D341Med (cell line): ENCODE data around the gene C11orf91.
"Not testable (repeated sequence)": the region's sequence is repeated elsewhere in the genome, so short reads cannot be mapped to it uniquely, and the experiment has no call there.

Experiments
- DNase-seq: peaks from one replicate; pipeline ENCODE4 v3.0.0; 2012; ENCODE audit warnings: low spot score

The C11orf91 gene

DNA sequence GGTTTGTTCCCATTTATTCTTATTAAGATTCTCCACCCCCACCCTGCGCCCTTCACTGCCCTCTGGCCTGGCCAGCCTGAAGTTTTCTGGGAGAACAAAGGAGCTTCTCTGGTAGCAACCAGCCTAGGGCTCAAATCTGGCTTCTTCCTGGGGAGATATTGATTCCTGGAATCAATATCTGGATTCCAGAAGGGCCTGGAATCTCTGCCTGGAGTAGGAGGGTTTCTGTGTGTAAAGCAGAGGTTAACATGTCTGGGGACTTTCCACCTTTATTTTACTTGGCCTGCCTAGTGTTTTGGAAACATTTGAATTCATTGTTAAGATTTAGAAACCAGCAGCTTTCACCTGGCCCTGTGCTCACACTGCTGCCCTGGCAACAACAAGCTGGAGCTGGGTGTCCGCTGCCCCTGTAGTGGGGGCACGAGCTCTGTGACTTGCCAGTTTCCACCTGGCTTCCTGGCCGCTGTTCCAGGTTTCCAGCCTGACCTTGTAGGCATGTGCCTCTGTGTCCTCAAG lies 5.5 kb downstream of the C11orf91 start:
- DNase-seq: no peak

DNA sequence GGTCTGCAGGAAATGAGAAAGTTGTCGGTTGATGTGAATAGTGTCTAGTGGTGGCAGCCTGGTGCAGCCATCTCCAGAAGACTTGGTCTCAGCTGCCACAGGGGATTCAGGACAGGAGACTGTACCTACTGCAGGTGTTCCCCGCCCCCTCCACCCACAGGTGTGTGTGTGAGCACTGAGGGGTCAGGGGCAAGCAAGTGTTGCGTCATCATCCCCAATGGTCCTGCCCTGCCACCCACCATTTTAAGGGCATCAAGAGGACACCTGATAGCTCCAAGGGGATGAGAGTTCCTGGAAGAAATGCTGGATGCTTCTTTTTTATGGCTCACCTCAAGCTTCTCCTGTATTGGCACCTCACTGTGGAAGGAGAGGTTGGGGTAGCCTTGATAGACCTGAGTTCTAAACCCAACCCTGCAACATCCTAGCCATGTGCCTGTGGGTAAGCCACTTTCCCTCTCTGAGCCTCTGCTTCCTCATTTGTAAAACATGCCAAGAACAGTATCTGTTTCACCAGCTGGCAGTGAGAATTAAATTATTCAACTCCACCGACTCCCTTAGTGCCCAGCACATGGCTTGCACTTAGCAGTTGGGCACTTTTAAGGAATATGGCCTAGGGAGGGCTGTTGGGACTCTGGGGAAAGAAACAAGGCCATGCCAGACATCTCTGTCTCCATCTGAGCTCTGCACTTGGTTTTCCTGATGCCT lies 6.1 kb downstream of the C11orf91 start:
- no peak for DNase-seq

DNA sequence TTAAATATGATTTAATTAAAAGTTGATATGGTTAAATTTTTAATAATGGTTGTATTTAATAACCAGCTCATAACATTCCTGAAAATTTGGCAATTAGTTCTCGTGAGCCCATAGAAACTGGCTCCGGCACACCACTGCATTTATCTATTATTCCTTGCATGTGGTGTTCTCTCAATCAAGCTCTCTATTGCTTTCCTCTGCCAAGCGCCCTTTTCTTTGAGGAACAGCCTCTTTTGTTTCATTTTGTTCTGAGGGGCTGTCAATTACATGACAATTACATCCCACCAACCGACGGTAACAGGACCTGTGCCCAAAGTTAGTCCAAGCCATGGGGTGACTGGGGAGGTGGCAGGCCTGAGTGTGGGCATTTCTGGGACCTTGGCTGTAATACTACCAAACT lies 8.1 kb downstream of the C11orf91 start:
- DNase-seq: no peak

DNA sequence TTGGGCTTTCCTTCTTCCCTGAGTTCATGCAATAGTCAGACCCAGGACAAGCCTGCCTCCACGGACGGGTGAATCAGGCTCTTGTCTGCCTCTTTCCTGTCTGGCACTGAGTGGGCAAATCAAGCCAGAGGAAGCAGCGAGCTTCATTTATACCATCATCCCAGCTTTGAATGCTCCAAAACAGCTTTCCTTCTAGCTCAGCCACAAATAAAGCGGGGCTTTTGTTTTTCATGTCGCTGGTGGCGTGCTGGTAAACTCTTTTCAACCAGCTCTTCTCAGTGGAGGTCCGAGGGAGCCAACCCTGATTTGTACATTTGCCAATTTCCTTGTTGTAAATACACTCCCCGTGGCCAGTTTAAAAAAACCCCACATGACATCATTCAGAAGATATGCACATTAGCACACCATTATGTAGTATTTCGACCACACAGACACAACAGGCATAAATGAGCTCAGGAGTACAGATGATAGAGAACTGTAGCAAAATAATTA lies 8.6 kb downstream of the C11orf91 start:
- DNase-seq: no peak

DNA sequence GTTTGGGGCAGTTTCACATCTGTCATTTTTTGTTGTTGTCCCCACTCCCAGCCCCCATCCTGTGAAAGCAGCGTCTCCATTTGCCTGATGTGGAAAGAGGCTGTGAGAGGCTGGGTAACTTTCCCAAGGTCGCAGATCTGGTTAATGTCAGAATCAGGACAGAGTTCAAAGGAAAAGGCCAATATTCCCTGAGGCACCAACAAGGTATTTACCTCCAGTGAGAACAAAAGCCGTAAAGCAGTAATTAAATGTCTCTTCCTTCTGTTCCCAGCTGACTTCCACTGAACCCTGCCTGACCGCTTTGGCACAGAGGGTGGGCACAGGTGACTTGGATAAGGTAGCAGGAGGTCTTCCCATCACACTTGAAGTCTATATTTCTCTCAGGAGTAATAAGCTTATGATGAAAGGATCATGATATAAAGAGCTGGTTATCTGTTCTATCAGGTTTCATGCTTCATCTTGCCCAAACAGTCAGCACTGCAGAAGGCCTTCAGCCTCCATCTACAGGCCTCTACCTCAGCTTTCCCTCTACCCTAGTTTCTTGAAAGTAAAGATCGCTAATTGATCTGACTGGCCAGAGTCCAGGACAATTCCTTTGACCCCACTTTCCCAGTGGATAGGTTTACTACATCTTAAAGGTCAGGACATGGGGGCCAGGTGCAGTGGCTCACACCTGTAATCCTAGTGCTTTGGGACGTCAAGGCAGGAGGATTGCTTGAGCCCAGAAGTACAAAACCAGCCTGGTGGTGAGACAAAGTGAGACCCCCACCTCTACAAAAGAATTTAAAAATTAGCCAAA lies 9.4 kb downstream of the C11orf91 start:
- no peak for DNase-seq

DNA sequence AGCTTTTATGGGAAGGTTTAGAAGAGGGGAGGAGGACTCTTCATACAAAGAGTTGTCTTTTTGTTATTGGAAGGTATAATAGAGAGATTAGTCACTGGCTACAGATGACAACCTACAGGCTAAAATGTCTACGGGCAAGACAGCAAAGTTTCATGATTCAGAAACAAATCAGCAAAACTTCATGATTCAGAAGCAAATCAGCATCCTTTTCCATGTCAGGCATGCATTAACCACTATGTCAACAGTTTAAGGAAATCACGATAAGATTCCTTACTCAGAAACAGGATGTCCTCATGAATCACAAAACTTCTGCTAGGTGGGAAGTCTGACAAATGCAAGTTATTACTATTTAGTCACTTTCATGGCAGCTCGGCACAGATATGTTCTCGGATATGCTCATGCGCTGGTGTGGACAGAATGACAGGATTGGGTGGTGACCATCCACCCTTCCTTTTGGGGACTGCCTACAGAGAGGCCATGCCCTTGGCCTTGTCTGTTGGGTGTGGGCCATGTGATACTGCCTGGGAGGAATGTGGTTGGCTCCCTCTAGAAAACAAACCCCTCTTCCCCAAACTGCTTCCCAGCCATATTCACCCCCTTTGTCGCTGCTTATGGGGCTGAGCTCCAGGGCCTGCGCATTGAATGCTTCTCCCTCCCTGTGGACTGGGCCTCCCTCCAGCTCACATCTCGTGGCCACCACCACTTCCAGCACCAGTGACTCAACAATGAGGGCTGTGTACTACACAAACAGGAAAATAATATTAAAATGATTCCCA lies 10.1 kb downstream of the C11orf91 start:
- DNase-seq: no peak

DNA sequence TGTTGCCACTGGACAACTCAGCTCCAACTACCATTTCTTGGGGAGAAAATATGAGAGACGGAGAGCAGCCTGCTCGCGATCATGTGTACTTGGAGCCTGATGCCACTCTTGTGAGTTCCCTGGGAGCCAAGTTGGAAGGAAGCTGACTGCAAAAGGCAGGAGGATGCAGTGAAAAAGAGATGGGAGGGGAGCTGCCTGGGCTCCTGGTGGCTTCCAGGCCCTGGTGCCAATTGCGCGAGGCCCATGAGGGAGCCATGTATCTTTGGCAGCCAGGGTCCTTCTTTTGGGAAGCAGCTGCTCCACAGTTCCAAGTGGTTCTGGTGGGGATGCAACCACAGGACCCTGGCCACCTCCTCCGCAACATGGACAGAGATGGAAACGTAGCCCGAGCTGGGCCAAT lies 11.1 kb downstream of the C11orf91 start:
- DNase-seq: no peak

DNA sequence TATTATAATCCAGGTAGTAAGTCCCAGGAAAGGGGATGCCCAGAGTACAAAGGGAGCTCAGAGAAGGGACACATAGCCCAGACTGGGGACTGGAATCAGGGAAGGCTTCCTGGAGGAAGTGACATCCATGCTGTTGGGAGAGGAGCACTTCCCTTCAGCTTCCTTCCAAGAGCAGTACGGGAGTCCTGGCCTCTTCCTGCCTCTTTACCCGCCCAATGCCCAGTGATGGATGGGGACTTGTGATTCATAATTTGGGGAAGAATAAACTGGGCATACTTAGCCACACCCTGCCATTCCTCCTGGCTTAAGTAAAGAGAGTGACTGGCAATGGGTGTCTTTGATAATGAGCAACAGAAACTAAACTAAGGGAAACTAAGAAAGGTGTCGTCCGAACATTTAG lies 11.5 kb downstream of the C11orf91 start:
- no peak for DNase-seq

DNA sequence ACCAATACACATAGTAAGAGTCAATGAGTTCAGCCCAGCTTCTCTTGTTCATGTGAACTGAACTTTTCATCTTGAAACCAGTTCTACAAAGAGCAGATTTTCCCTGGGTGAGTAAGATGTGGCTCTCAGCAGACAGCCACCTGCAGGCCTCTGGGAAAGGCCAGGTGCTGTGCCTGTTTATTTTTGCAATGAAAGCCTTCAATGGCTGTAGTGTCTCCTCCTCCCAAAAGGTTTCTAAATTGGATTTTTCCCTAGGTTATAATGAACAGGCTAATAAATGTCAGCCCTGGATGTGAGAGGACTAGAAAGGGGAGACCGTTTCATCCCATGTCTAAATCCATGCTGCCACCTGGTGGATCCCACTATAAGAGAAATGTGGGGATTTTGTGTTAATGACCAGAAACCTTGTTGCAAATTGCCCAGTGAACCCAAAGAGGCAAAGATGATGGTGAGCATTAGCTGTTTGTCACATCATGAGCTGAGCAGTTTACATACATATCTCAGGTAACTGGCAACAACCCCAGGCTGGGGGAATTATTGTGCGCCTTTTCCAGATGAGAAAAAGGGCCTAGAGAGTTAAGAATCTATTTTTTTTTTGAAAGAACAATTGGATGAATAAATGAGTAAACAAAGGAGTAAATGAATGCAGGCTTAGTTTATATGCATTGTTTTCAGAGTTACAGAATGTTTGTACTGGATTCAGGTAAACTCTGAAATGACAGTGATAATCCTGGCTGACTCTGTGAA lies 12.7 kb downstream of the C11orf91 start:
- DNase-seq: peak; percentile 68

DNA sequence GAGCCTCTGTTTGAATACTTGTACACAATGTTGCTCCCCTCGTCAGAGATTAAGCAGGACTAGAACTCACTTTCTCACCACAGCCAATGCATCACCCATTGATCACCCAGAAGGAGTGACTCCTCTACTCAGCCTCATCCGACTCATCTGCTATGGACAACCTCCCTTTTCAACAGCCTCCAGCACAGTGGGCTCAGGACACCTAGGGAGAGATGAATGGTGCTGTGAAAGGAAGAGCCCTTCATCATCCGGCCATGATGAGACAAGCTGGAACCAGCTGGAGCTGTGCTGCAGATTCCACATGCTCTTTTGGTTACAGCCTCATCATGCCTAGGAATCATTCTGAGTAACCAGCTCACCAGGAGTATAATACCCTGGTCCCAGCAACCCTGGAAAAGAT lies 15.5 kb downstream of the C11orf91 start:
- no peak for DNase-seq

DNA sequence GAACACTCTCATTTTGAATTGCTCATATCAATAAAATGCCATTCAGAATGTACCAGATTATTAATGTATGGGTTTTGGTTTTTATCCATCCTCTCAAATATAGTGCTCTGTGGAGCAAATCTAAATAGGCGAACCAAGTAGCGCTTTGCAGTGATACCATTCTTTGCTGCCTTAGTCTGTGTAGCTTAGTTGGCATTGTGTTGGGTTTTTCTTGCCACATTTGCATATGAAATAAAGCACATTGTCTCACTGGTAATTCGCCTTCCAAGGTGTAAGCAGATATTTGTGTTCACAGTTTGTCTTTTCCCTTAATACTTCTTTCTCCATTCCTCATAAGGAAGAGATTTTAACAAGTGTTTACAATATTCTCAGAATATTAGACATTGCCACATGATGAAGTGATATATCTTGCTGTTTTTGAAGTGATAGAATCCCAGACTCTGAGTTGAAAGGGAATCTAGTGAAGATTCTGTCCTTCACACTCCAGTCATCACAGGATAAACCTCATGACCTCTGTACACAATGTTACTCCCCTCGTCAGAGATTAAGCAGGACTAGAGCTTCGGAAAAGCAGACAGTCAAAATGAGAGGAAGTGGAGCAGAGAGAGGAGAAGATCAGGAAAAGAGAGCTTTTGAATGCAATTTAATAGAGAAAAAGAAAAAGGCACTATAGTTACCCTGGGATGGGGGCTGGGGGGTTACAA lies 16.5 kb downstream of the C11orf91 start:
- no peak for DNase-seq

DNA sequence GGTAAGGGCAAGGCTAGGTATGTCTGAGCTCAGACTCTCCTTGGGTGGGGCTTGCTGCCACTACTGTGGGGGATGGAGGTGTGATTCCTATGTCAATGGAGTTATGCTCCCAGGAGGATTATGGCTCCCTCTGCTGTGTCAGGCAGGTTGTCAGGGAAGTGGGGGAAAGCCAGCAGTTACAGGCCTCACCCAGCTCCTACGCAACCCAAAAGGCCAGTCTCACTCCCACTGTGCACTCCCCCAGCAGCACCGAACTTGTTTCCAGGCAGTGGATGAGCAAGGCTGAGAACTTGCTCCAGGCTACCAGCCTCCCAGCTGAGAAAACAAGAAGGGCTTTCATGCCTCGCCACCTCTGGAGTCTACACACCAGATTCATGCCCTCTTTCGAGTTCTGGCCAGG lies 18.2 kb downstream of the C11orf91 start:
- DNase-seq: no peak

DNA sequence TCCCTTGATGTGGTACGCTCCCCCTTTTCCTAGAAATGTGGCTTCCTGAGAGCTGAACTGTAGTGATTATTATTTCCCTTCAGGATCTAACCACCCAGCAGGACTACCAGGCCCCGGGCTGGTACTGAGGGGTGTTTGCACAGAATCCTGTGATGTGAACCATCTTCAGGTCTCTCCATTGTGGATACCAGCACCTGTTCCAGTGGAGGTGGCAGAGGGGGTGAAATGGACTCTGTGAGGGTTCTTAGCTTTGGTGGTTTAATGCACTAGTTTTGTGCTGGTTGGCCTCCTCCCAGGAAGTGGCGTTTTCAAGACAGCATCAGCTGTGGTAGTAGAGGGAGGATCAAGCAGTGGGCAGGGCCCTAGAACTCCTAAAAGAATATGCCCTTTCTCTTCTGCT lies 18.6 kb downstream of the C11orf91 start:
- no peak for DNase-seq

DNA sequence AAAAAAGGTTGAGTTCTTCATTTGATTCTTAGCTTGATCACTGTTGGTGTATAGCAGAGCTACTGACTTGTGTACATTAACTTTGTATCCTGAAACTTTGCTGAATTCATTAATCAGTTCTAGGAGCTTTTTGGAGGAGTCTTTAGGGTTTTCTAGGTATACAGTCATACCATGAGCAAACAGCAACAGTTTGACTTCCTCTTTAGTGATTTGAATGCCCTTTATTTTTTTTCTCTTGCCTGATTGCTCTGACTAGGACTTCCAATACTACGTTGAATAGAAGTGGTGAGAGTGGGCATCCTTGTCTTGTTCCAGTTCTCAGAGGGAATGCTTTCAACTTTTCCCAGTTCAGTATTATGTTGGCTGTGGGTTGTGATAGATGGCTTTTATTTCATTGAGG lies 22.0 kb downstream of the C11orf91 start:
- DNase-seq: not testable (repeated sequence)

DNA sequence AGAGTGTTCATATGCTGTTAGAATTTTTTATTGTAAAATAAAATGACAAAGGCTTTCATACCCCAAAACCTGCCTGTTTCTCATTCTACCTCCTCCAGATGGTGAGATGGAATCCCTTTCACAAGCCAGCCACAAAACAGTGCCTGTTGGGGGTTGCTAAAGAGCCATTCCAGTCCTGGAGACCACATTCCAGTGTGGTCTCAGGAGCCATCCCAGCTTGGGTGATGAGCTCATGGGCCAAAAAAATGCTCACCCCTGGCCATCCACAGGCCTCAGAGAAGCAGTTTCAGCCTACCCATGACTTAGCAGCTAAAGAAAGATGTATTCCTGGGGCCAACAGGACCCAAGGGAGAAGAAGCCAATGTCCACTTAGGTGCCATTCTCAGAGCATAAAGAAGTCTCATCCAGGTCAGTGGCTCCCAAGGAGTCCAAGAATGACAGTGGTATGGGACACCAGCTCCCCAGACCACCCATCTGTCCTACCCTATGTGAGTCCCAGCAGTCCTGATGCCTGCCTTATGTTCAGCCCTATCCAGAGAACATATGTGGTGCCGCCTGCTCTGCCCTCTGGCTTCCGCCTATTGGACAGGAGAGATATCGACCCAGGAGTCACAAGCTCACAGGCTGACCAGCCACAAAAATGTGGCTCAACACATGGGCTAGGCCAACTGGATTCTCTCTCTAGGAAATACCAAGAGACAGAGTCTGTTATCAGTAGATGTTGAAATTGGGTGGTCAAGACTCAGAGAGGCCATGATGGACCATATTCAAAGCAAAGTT lies 26.4 kb downstream of the C11orf91 start:
- no peak for DNase-seq

DNA sequence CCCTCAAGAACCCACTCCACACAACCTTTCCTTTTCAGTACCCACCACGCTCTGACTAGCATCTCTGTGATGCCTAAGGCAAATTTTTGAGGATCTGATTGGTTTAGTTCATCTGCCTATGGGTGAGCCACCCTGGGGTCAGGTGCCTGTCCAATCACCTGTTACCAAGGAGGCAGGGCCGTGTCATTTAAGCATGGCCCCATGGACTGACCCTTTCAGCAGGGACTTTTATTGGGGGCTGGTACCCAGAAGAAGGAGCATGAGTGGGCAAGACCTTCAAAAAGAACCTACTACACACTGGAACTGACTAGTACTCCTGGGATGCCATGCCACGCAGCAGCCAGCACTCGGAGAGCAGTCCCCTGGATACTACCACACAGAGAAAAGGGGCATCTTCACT lies 28.4 kb downstream of the C11orf91 start:
- no peak for DNase-seq

DNA sequence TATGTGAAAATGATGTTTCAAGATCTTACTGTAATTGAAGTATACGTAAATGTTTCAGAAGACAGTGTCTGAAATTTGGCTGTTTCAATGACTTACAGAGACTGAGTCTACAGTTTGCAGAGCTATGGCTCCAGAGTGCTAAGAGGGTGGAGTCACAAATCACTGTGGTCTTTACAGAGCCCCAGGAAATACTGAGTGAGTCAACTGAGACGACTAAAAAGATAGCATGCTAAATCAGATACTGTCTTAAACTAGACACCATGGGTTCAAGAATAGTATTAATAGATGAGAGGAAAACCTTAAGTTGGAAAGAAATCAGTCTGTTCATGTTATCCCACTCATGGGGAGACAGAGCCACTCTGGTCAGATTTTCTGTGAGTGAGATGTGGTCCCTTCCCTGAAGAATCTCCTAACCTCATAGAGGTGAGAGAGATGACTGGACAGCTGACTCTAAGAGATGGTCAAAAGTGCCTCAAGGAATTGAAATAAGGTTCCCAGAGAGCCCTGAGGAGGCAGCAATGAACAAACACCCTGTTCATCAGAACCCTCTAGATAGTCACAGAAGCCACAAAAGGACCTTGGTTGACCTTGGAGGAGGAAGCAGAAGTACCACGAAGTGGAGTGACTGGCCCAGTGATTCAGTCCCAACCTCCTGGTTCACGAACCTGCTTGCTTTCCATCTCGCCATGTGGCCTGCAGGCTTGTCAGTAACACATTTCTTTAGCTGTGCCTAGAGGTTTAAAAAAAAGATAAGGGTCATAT lies 30.2 kb downstream of the C11orf91 start:
- DNase-seq: no peak

DNA sequence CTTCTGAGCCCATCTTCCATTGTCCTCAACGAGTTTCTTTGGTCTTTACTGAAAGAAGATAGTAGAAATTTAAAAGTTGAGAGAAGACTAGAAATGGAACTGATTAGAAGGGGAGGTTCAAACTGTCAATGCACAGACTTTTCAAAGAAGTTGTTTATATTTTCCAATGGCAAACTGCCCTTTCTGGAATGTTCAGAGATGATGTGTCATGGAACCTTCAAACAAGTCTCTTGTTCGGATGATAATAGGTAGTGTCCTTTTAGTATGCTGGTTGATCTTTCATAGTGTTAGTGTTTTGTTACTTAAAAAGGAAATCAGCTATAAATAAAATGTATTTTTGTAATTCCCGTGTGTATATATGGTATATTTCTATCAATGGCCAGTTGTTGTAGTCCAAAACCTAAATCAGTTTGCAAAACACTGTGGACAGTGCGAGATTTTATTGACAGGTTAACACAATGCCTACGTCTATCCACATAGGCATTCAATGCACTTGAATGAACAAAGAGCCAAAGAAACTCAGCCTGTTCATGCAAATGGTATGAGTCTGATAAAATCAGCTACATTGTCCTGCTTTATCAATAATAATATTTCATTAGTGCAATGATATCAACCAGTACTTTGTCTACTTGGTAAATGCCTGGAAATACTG lies 30.9 kb downstream of the C11orf91 start:
- DNase-seq: no peak

DNA sequence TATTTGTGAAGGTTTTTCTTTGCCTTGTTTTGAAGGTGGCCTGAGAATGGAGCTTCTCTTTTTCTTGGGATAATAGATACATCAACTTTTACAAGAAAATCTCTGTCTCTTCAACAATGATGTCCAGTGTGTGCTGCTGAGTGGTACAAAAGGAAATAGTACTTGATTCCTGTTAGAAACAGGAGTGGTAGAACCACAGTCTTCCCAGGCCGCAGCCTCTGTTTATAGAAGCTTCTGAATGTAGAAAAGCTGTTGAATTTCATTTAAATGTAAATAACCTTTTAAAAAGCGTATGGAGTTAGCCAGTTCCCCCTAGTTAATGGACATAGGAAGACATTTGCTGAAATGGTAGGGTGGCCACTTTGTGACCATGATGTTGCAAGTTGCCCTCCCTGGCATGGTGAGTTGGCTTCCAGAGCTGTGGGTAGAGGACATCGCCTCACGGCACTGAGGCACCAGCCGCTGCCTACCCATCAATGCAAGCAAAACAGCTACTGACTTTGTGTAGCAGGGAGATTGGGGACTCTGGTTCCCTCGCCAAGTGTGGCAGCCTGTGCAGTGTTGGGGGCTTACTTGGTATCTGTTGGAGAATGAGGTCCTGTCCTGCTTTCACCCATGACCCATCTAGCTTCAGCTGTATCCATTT lies 31.6 kb downstream of the C11orf91 start:
- DNase-seq: no peak
